HepG2 (cell line): Measurements from ENCODE around the gene AFF1. TPM values are rescaled to one million over a fixed set of nuclear protein-coding genes. Genes with fewer than 3 reads are reported as not detected.

Source experiments
- ATAC-seq: fragments of 200-7000 bp; cut with Tn5 transposase; 3 replicates; pipeline ENCODE4 v1.9.1; 2020; ENCODE audit warnings: mild to moderate bottlenecking, moderate library complexity
- BruUV-seq: library from RNA; stranded (reverse); fragments of 400-500 nt; replicated peaks from 2 replicates; lab custom pipeline; 2021; lab: Mats Ljungman, UMichigan
- CTCF ChIA-PET: fragments of 300-600 bp; formaldehyde crosslinking; extraction: SDS; loops from one replicate; lab custom pipeline; 2021; ENCODE audit warnings: low total read pairs, inconsistent platforms, low intra/inter-chr PET ratio; lab: Yijun Ruan, JAX
- POLR2A ChIA-PET: fragments of 350-600 bp; sonication (Branson Sonifier 250); formaldehyde crosslinking; loops from one replicate; lab custom pipeline; 2020; ENCODE audit warnings: antibody characterized with exemption, inconsistent platforms; lab: Yijun Ruan, JAX
- DNase-seq: peaks from one replicate; pipeline ENCODE4 v3.0.0-alpha.2; 2015; ENCODE audit warnings: low spot score
- FAIRE-seq: peaks from 3 replicates; lab custom pipeline; 2011; peaks lifted over from hg19 to GRCh38; lab: Jason Lieb, UNC
- H2AFZ ChIP-seq: one replicate; pipeline ENCODE4 v1.6.1; 2011; ENCODE audit warnings: low read length, inconsistent platforms
- H3K27ac ChIP-seq: fragments of 300-600 bp; 3 replicates; pipeline ENCODE4 v1.8.0; 2011; ENCODE audit warnings: mixed run types, mild to moderate bottlenecking, mixed read lengths, low read length, inconsistent platforms; ENCODE audit not compliant: insufficient read depth; ENCODE audit errors: extremely low read length
- H3K27me3 ChIP-seq, 2 experiments: fragments of 200-600 bp in 1 of 2; 2 replicates in 1 of 2; 3 replicates in 1 of 2; pipeline versions ENCODE4 v1.6.0 to v1.8.0; 2011; ENCODE audit warnings: low read length in 2 of 2, mild to moderate bottlenecking in 2 of 2, moderate library complexity in 2 of 2, inconsistent platforms in 1 of 2; ENCODE audit not compliant: insufficient read depth in 2 of 2, control insufficient read depth in 1 of 2
- H3K36me3 ChIP-seq, 2 experiments: fragments of 200-600 bp in 1 of 2; replicated peaks in 1 of 2; 2 replicates in 1 of 2; 3 replicates in 1 of 2; pipeline versions ENCODE4 v1.5.1 to v1.8.0; 2011; ENCODE audit warnings: low read length in 2 of 2, inconsistent platforms in 1 of 2; ENCODE audit not compliant: insufficient read depth in 2 of 2, control insufficient read depth in 1 of 2
- H3K4me1 ChIP-seq: 2 replicates; pipeline ENCODE4 v1.5.1; 2012; ENCODE audit warnings: low read length, inconsistent platforms; ENCODE audit not compliant: insufficient read depth
- H3K4me2 ChIP-seq: 2 replicates; pipeline ENCODE4 v1.6.0; 2011; ENCODE audit warnings: low read depth, low read length, inconsistent platforms
- H3K4me3 ChIP-seq, 3 experiments: fragments of 200-600 bp in 1 of 3; sonication (generic), shearing (Covaris generic) in 1 of 3; replicated peaks in 1 of 3; 2 replicates each; pipeline ENCODE4 v1.5.1; 2011 to 2016; ENCODE audit warnings: low read length in 3 of 3, inconsistent platforms in 2 of 3, low read depth in 2 of 3, mild to moderate bottlenecking in 2 of 3, control low read depth in 1 of 3, mixed read lengths in 1 of 3; ENCODE audit not compliant: insufficient read depth in 1 of 3
- H3K79me2 ChIP-seq: one replicate; pipeline ENCODE4 v1.6.1; 2011; ENCODE audit warnings: low read length, inconsistent platforms; ENCODE audit not compliant: insufficient read depth
- H3K9ac ChIP-seq: 2 replicates; pipeline ENCODE4 v1.6.0; 2011; ENCODE audit warnings: mild to moderate bottlenecking, low read depth, low read length, inconsistent platforms; ENCODE audit not compliant: insufficient read depth
- H3K9me3 ChIP-seq: 2 replicates; pipeline ENCODE4 v1.5.1; 2012; ENCODE audit warnings: mild to moderate bottlenecking, low read length
- H4K20me1 ChIP-seq: 2 replicates; pipeline ENCODE4 v1.6.0; 2011; ENCODE audit warnings: inconsistent platforms, mild to moderate bottlenecking, low read length, moderate library complexity; ENCODE audit not compliant: insufficient read depth
- ATF4 ChIP-seq, 2 experiments: fragments of 450-650 bp in 1 of 2; sonication (generic) in 1 of 2; formaldehyde crosslinking; IDR thresholded peaks; 2 replicates each; pipeline versions ENCODE4 v1.5.0 to v1.8.0; 2020 to 2022; ENCODE audit warnings: mild to moderate bottlenecking in 1 of 2, missing genetic modification reagents in 1 of 2
- HDAC6 ChIP-seq: fragments of 200-600 bp; sonication (generic); IDR thresholded peaks from 2 replicates; pipeline ENCODE4 v1.7.0; 2017; ENCODE audit warnings: mild to moderate bottlenecking, antibody characterized with exemption, low read length, low read depth
- HMG20B ChIP-seq: conservative IDR thresholded peaks from 2 replicates; pipeline ENCODE4 v1.6.1; 2016; ENCODE audit warnings: missing genetic modification reagents, missing compliant biosample characterization
- ISX ChIP-seq: sonication (generic); formaldehyde crosslinking; conservative IDR thresholded peaks from 2 replicates; pipeline ENCODE4 v1.5.0; 2020; ENCODE audit warnings: missing genetic modification reagents
- JARID2 ChIP-seq: sonication (generic); formaldehyde crosslinking; IDR thresholded peaks from 2 replicates; pipeline ENCODE4 v1.8.1; 2023; ENCODE audit warnings: missing genetic modification reagents, inconsistent platforms; ENCODE audit not compliant: insufficient replicate concordance
- NR2C2 ChIP-seq: sonication (generic); formaldehyde crosslinking; IDR thresholded peaks from 2 replicates; pipeline ENCODE4 v1.4.0; 2020; ENCODE audit warnings: missing genetic modification reagents, mild to moderate bottlenecking, moderate library complexity, borderline replicate concordance
- PAX8 ChIP-seq: sonication (generic); formaldehyde crosslinking; IDR thresholded peaks from 2 replicates; pipeline ENCODE4 v1.8.0; 2022; ENCODE audit warnings: mild to moderate bottlenecking, missing genetic modification reagents, borderline replicate concordance
- RELA ChIP-seq: sonication (generic); formaldehyde crosslinking; IDR thresholded peaks from 2 replicates; pipeline ENCODE4 v1.4.0; 2020; ENCODE audit warnings: missing genetic modification reagents
- SKI ChIP-seq: fragments of 450-650 bp; IDR thresholded peaks from one replicate; pipeline ENCODE4 v1.6.1; 2018; ENCODE audit warnings: mild to moderate bottlenecking; ENCODE audit not compliant: partially characterized antibody
- SP1 ChIP-seq, 2 experiments: fragments of 450-650 bp in 1 of 2; sonication (generic) in 1 of 2; formaldehyde crosslinking in 1 of 2; IDR thresholded peaks; 2 replicates each; pipeline versions ENCODE4 v1.4.0 to v1.6.1; 2016 to 2020; ENCODE audit warnings: missing genetic modification reagents in 1 of 2
- THAP11 ChIP-seq: IDR thresholded peaks from 2 replicates; pipeline ENCODE4 v1.6.1; 2016; ENCODE audit warnings: missing biosample characterization, missing genetic modification reagents
- THRA ChIP-seq: sonication (generic); formaldehyde crosslinking; IDR thresholded peaks from 2 replicates; pipeline ENCODE4 v1.4.0; 2020; ENCODE audit warnings: missing genetic modification reagents, borderline replicate concordance
- YY1 ChIP-seq: IDR thresholded peaks from 2 replicates; pipeline ENCODE4 v1.6.1; 2011; ENCODE audit warnings: low read length, low read depth, moderate library complexity, mild to moderate bottlenecking; ENCODE audit not compliant: insufficient read depth, insufficient replicate concordance
- ZBTB8A ChIP-seq: sonication (generic); formaldehyde crosslinking; IDR thresholded peaks from 2 replicates; pipeline ENCODE4 v1.4.0; 2020; ENCODE audit warnings: mild to moderate bottlenecking, low read depth, missing genetic modification reagents, borderline replicate concordance
- ZFP37 ChIP-seq: sonication (generic); formaldehyde crosslinking; IDR thresholded peaks from 2 replicates; pipeline ENCODE4 v1.4.0; 2020; ENCODE audit warnings: missing genetic modification reagents, borderline replicate concordance
- ZNF138 ChIP-seq: sonication (generic); formaldehyde crosslinking; IDR thresholded peaks from 2 replicates; pipeline ENCODE4 v1.5.0; 2020; ENCODE audit warnings: mild to moderate bottlenecking, low read depth, missing genetic modification reagents
- ZNF292 ChIP-seq: sonication (generic); formaldehyde crosslinking; IDR thresholded peaks from 2 replicates; pipeline ENCODE4 v1.8.1; 2022; ENCODE audit warnings: mild to moderate bottlenecking, low read depth, missing genetic modification reagents, borderline replicate concordance
- ZNF367 ChIP-seq: sonication (generic); formaldehyde crosslinking; IDR thresholded peaks from 2 replicates; pipeline ENCODE4 v1.4.0; 2020; ENCODE audit warnings: missing genetic modification reagents, borderline replicate concordance
- ZNF431 ChIP-seq: sonication (generic); formaldehyde crosslinking; IDR thresholded peaks from 2 replicates; pipeline ENCODE4 v1.9.0; 2022; ENCODE audit warnings: missing genetic modification reagents, low read depth, mild to moderate bottlenecking, borderline replicate concordance
- ZSCAN30 ChIP-seq: sonication (generic); formaldehyde crosslinking; IDR thresholded peaks from 2 replicates; pipeline ENCODE4 v1.5.0; 2020; ENCODE audit warnings: mild to moderate bottlenecking, missing genetic modification reagents
- WGBS: methylation state at CpG from one replicate; pipeline ENCODE4 v1.1.6; 2017; ENCODE audit warnings: low lambda C conversion rate; 5-methylcytosine and 5-hydroxymethylcytosine counted together
- in situ Hi-C: cut with HindIII; loops from 2 replicates; pipeline ENCODE4 v1.10.0; 2017; ENCODE audit warnings: low pct_unique_long_range_greater_than_20kb; ENCODE audit not compliant: extremely low pct_ligation_motif_present
- intact Hi-C: fragments of 100-400 bp; cut with micrococcal nuclease; formaldehyde crosslinking; loops from one replicate; pipeline ENCODE4 v1.10.0; 2022; ENCODE audit not compliant: unreplicated experiment
- polyA plus RNA-seq, 8 experiments: library from polyadenylated mRNA; depleted of rRNA in 3 of 8; stranded (reverse) in 7 of 8; unstranded in 1 of 8; fragments of >200 nt; fragmentation: Illumina TruSeq in 4 of 8; extraction: Trizol in 4 of 8; gene quantifications; 2 replicates each; pipeline versions ENCODE4 v1.2.1 to v1.2.3, GENCODE V29; 2011 to 2016; ENCODE audit warnings: low read depth in 4 of 8, missing spikeins in 1 of 8, mixed read lengths in 1 of 8; ENCODE audit not compliant: insufficient read depth in 1 of 8
- total RNA-seq, 5 experiments: library from RNA; depleted of rRNA; stranded (reverse); fragments of >200 nt; fragmentation: Illumina TruSeq; extraction: Trizol; gene quantifications; 2 replicates each; pipeline ENCODE4 v1.2.3, GENCODE V29; 2016; ENCODE audit warnings: low read depth in 1 of 5

Gene AFF1
- total and polyA plus RNA-seq, 2 of the 13 experiments (the other 11 are each of a cell fraction or from before 2014, with no cell fraction given): 15.5 to 15.9 TPM

- TF ChIP-seq NR2C2 (CRISPR knock-in tag) (no peak), THRA (no peak), ZNF367 (no peak), ISX (CRISPR knock-in tag) (no peak), PAX8 (CRISPR knock-in tag) (no peak), HDAC6 (no peak), SP1 (IDR thresholded peaks at IDR 0.05) (no peak), SP1 (CRISPR knock-in tag; IDR thresholded peaks at IDR 0.05) (no peak), SKI (no peak), HMG20B (CRISPR knock-in tag) (no peak)
Measured at GRCh38 chr4:86916392-86916791, 18.4 kb upstream of the AFF1 start (continued).

- no peak overlapping the region for H2AFZ ChIP-seq
- H3K36me3 ChIP-seq: no peaks in the 10 kb centered on the region
- BruUV-seq: no TSS peak
- H3K4me3 ChIP-seq: no peak overlapping the region
- no peaks in the 10 kb centered on the region for H3K9me3 ChIP-seq
- no peak for TF ChIP-seq RELA (CRISPR knock-in tag)
- no peak for TF ChIP-seq ZNF431 (CRISPR knock-in tag)
- no peak for TF ChIP-seq THAP11 (CRISPR knock-in tag)
- no peak for TF ChIP-seq ZNF292
- no peak for TF ChIP-seq YY1
- TF ChIP-seq JARID2 (CRISPR knock-in tag): no peak
- no peak for TF ChIP-seq ZBTB8A
- TF ChIP-seq ZSCAN30 (CRISPR knock-in tag): no peak
- TF ChIP-seq ATF4 (CRISPR knock-in tag; IDR thresholded peaks at IDR 0.05): no peak
- no peak for TF ChIP-seq ZFP37 (CRISPR knock-in tag)
- TF ChIP-seq ZNF138 (CRISPR knock-in tag): no peak
- in situ Hi-C loops: no loop called here
- ATAC-seq (no peak), DNase-seq (no peak), FAIRE-seq (no peak)
- H3K27ac ChIP-seq: no peak overlapping the region
- no peaks in the 10 kb centered on the region for H4K20me1 ChIP-seq
- H3K79me2 ChIP-seq: no peaks in the 10 kb centered on the region
- H3K4me2 ChIP-seq: no peak overlapping the region
- ChIA-PET POLR2A (no interaction called here), CTCF (no interaction called here)
- intact Hi-C loops: no loop called here
- WGBS: 91% methylated on average over 4 of the region's 4 CpGs
- H3K9ac ChIP-seq: no peak overlapping the region
- peaks cover 11% of the 10 kb centered on the region for H3K4me1 ChIP-seq
- H3K27me3 ChIP-seq: no peaks in the 10 kb centered on the region
Measured at GRCh38 chr4:86917212-86918039, 17.4 kb upstream of the AFF1 start.
